Spleen (tissue), 11 donors: ENCODE data around the gene NRAS. TPM values are rescaled to one million over a fixed set of nuclear protein-coding genes. Genes with fewer than 3 reads are reported as not detected.
A peak's percentile ranks its signal among the peaks of the same experiment; 100 is the strongest.

Experiments used
- DNase-seq: peaks from one replicate; pipeline ENCODE4 v3.0.0-alpha.2; 2020
- H3K27ac ChIP-seq, 8 donors: fragments of 200-600 bp; sonication (generic) in 7 of 8; 1 replicate in 4 of 8; 2 replicates in 4 of 8; pipeline versions ENCODE4 v1.5.0 to v1.8.0; 2016 to 2021; ENCODE audit warnings: inconsistent platforms in 4 of 8, mild to moderate bottlenecking in 4 of 8, moderate library complexity in 1 of 8
- H3K27me3 ChIP-seq, 7 donors: fragments of 200-600 bp; sonication (generic) in 6 of 7; replicated peaks in 1 of 7; 1 replicate in 4 of 7; 2 replicates in 3 of 7; pipeline versions ENCODE4 v1.5.0 to v1.8.0; 2016 to 2021; ENCODE audit warnings: inconsistent platforms in 3 of 7, mild to moderate bottlenecking in 1 of 7
- H3K36me3 ChIP-seq, 6 donors: fragments of 200-600 bp; sonication (generic) in 5 of 6; 1 replicate in 4 of 6; 2 replicates in 2 of 6; pipeline versions ENCODE4 v1.5.0 to v1.8.0; 2016 to 2021; ENCODE audit warnings: inconsistent platforms in 2 of 6
- H3K4me1 ChIP-seq, 6 donors: fragments of 200-600 bp; sonication (generic) in 5 of 6; 1 replicate in 3 of 6; 2 replicates in 3 of 6; pipeline versions ENCODE4 v1.5.0 to v1.8.0; 2016 to 2021; ENCODE audit warnings: inconsistent platforms in 3 of 6
- H3K4me3 ChIP-seq, 8 donors: fragments of 200-600 bp; sonication (generic) in 7 of 8; 1 replicate in 4 of 8; 2 replicates in 4 of 8; pipeline versions ENCODE4 v1.5.0 to v1.8.0; 2016 to 2021; ENCODE audit warnings: inconsistent platforms in 4 of 8, mild to moderate bottlenecking in 4 of 8, moderate library complexity in 2 of 8
- H3K9me3 ChIP-seq, 8 donors: fragments of 200-600 bp; sonication (generic) in 7 of 8; 1 replicate in 4 of 8; 2 replicates in 4 of 8; pipeline versions ENCODE4 v1.5.0 to v1.8.0; 2016 to 2021; ENCODE audit warnings: inconsistent platforms in 4 of 8
- POLR2A ChIP-seq, 3 donors: fragments of 450-650 bp; IDR thresholded peaks; one replicate each; pipeline ENCODE4 v1.5.1; 2017; ENCODE audit warnings: antibody characterized with exemption in 3 of 3, mild to moderate bottlenecking in 1 of 3
- POLR2AphosphoS5 ChIP-seq, 3 donors: sonication (generic); formaldehyde crosslinking; IDR thresholded peaks; one replicate each; pipeline ENCODE4 v1.5.1; 2017; ENCODE audit warnings: antibody characterized with exemption in 3 of 3
- WGBS, 5 donors: extraction: QIAGEN DNeasy Blood & Tissue Kit in 3 of 5; methylation state at CpG; one replicate each; pipeline versions ENCODE4 v1.1.5 to v1.1.7; 2013 to 2018; 5-methylcytosine and 5-hydroxymethylcytosine counted together
- intact Hi-C: fragments of 100-400 bp; cut with DNase I; formaldehyde crosslinking; loops from one replicate; pipeline ENCODE4 v1.15.0; 2023; ENCODE audit warnings: low total_unique reads
- polyA plus RNA-seq, 3 donors: library from polyadenylated mRNA; stranded (reverse); fragments of 200-250 nt; gene quantifications; one replicate each; pipeline ENCODE4 v1.2.1, GENCODE V29; 2013
- total RNA-seq, 7 donors: library from RNA; depleted of rRNA in 3 of 7; stranded (reverse); fragments of >200 nt in 3 of 7; fragmentation: NEBNext Ultra II Directional in 4 of 7; extraction: Animal tissue kit (Norgen Biotek cat#: 25700) in 4 of 7; gene quantifications; one replicate each; pipeline versions ENCODE4 v1.1.0 to v1.2.1, GENCODE V29; 2016 to 2021
- TF ChIP-seq, protein P1 (sequence below), 11 experiments: fragments of 200-600 bp in 7 of 11; fragments of 450-650 bp in 4 of 11; sonication (generic) in 4 of 11; IDR thresholded peaks in 8 of 11; conservative IDR thresholded peaks in 3 of 11; 1 replicate in 7 of 11; 2 replicates in 4 of 11; pipeline versions ENCODE4 v1.4.0 to v1.8.0; 2016 to 2021; ENCODE audit warnings: antibody characterized with exemption in 11 of 11, inconsistent platforms in 4 of 11, mild to moderate bottlenecking in 1 of 11
- donor health status: healthy with polysubstance abuse.
- donor health status: DM: no; HTN: no; CAD: no; lungs with moderate emphysema.
- donor health status: DM: no; HTN: no; CAD: no.
- donor health status: Bipolar disorder and iron deficiency.
- donor health status: healthy.
- donor health status: DM: no; HTN: no; CAD: no.
- donor health status: DM: yes; HTN: yes; CAD: no.

The NRAS gene
- total and polyA plus RNA-seq, 10 donors, result 14.0 to 45.3 (median 29.0) TPM

DNA sequence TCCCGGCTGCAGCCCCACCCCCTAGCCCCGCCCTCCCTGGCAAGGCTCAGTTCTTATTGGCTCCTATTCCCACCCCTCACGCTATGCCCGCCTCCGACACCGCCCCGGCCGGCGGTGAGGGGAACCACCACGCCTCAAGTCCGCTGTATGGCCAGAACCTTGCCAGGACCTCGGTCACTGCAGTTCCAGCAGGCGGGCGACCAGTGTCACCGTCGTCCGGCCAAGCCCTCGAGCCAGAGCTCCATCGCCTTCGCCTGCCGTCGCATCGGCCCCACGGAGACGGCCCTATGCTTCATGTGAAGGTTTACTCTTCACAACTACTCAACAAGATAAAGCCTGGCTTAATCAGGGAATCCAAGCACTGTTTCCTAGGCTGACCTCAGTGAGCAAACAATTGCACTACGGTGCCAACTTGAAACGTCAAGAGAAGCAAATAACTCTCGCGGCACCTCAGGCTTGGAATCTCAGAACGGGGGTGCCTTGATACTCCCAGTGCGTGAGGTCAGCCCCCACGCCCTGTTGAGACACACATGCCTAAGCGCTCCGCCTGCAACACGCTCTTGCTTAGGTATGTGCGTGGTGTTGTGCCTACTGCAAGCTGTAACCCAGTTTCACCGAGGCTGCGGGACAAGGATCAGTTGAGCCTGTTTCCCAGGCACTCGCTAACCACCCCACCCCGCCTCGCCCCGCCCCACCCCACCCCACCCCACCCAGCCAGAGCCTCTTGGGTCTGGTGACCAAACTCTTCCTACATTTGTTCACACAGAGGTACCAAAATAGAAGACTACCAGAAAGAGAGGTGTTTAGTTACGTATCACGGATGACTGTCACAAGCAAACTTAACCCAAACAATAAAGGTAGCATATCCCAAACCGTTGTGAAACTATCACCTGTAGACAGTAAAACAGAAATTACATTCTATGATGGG, 46.2 kb downstream of the NRAS start:
- no peaks in the 10 kb centered on the region for H3K36me3 ChIP-seq
- 5% methylated on average over 41 to 45 of the region's 45 CpGs for WGBS, 5 donors
- peak overlapping the region in 7 of 8 donors; percentile 37 to 79 (median 73) for H3K27ac ChIP-seq
- peak; percentile 96 for DNase-seq
- peaks cover 0 to 23% (median 12%) of the 10 kb centered on the region in 6 donors for H3K4me1 ChIP-seq
- TF ChIP-seq POLR2A (IDR thresholded peaks at IDR 0.05) (no peak), POLR2AphosphoS5 (IDR thresholded peaks at IDR 0.05) (peak; percentile 74 to 89 (median 81))
- TF ChIP-seq, protein P1, sequence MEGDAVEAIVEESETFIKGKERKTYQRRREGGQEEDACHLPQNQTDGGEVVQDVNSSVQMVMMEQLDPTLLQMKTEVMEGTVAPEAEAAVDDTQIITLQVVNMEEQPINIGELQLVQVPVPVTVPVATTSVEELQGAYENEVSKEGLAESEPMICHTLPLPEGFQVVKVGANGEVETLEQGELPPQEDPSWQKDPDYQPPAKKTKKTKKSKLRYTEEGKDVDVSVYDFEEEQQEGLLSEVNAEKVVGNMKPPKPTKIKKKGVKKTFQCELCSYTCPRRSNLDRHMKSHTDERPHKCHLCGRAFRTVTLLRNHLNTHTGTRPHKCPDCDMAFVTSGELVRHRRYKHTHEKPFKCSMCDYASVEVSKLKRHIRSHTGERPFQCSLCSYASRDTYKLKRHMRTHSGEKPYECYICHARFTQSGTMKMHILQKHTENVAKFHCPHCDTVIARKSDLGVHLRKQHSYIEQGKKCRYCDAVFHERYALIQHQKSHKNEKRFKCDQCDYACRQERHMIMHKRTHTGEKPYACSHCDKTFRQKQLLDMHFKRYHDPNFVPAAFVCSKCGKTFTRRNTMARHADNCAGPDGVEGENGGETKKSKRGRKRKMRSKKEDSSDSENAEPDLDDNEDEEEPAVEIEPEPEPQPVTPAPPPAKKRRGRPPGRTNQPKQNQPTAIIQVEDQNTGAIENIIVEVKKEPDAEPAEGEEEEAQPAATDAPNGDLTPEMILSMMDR (IDR thresholded peaks at IDR 0.05 in 8 of 11, conservative IDR thresholded peaks at IDR 0.05 in 3 of 11), result peak in 8 of 11 experiments; percentile 5 to 56 (median 30)
- intact Hi-C loops, result no loop called here
- no peaks in the 10 kb centered on the region for H3K9me3 ChIP-seq
- peaks cover 0 to 20% (median 0%) of the 10 kb centered on the region in 7 donors for H3K27me3 ChIP-seq
- H3K4me3 ChIP-seq, result peak overlapping the region; percentile 62 to 80 (median 73)

DNA sequence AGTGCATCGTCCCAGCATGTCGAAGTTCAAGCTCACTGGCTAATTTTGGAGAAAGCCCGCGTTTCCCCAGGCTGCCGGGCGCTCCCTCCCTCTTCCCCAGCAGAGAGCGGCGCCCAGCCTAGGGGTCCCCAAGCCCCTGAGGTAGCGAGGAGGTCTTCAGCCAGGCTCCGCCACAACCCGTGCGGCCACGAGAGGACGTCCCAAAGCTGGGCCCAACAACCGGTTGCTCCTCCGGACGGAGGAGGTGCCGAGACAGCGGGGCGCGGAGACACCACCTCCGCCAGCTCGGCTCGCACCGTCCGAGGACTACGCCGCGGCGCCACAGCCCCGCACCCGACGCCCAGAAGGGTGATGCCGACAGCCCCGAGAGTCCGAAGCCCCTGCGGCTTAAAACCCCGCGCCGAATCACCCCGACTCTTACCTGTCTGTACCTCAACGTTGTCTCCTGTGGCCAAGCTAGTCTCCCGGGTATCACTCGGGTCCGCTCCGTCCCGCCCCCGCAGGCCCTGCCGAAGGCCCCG, 46.9 kb downstream of the NRAS start, which contains the start of gene DENND2C:
TSS of gene DENND2C (minus strand) at position 488 of the 521 bp plus-strand sequence. CDS start 44,065 bp downstream, outside the sequence.
- intact Hi-C loops, result no loop called here
- no peaks in the 10 kb centered on the region for H3K36me3 ChIP-seq
- peaks cover 0 to 23% (median 12%) of the 10 kb centered on the region in 6 donors for H3K4me1 ChIP-seq
- H3K27me3 ChIP-seq, result peaks cover 0 to 14% (median 0%) of the 10 kb centered on the region in 7 donors
- no peak for DNase-seq
- WGBS, 5 donors, result 1 to 3% (median 1%) methylated on average over 19 to 50 of the region's 50 CpGs
- H3K27ac ChIP-seq, result peak within 1 kb of the TSS; percentile 37 to 79 (median 71)
- H3K9me3 ChIP-seq, result no peaks in the 10 kb centered on the region
- TF ChIP-seq, protein P1 (IDR thresholded peaks at IDR 0.05 in 8 of 11, conservative IDR thresholded peaks at IDR 0.05 in 3 of 11), result no peak
- TF ChIP-seq POLR2A (IDR thresholded peaks at IDR 0.05) (no peak), POLR2AphosphoS5 (IDR thresholded peaks at IDR 0.05) (no peak)
- peak within 1 kb of the TSS; percentile 62 to 80 (median 73) for H3K4me3 ChIP-seq

DNA sequence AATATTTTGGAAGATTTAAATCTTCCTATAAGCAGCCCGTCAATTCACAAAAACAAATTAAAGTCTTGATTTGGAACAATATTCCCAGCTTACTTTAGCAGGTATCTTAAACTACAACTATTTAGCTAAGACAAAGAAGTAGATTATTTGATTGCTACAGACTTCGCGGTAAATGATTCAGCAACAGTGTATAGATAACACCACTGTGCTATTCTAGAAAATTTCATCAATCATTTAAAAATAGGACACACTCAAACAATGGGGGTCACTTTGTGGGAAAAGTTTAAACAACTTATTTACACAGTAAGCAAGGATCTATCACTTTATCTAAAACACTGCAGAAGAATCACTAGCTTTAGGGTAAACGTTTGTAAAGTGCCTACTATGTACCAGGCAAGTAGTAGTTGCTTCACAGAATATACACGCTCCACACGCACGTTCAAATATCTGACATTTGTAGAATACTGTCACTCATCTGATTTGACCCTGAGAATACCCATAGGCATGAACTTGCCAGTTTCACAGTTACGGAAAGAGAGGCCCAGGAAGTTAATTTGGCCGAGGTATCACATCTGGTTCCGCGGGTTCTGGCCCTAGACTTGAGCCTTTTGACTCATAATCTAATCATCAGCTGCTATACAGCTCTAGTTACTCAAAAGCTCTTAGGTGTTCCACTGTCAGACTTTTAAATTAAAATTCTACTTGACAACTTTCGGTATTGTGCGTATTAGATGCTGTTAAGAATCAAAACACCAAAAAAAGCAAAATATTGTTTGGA, 47.6 kb downstream of the NRAS start:
- 43 to 55% (median 54%) methylated on average over 13 of the region's 13 CpGs for WGBS, 5 donors
- Histone ChIP-seq H3K4me1 (peaks cover 0 to 23% (median 12%) of the 10 kb centered on the region in 6 donors), H3K4me3 (peak overlapping the region; percentile 62 to 80 (median 73)), H3K36me3 (no peaks in the 10 kb centered on the region), H3K27ac (peak overlapping the region; percentile 37 to 79 (median 71)), H3K27me3 (peaks cover 0 to 14% (median 0%) of the 10 kb centered on the region in 7 donors), H3K9me3 (no peaks in the 10 kb centered on the region)
- TF ChIP-seq POLR2AphosphoS5 (IDR thresholded peaks at IDR 0.05) (no peak), POLR2A (IDR thresholded peaks at IDR 0.05) (no peak)
- TF ChIP-seq, protein P1 (IDR thresholded peaks at IDR 0.05 in 8 of 11, conservative IDR thresholded peaks at IDR 0.05 in 3 of 11), result no peak
- DNase-seq, result no peak
- intact Hi-C loops, result no loop called here
